ENCODE measurements around the gene CCR5AS.
A peak's percentile ranks its signal among the peaks of the same experiment; 100 is the strongest.

The CCR5AS gene

GRCh38 chr3:46375814-46376213, 31.1 kb downstream of the CCR5AS start:
- no peak overlapping the region for H3K4me3 ChIP-seq
- H3K9me3 ChIP-seq = no peaks in the 10 kb centered on the region
- no peak for TF ChIP-seq CTCF (IDR thresholded peaks at IDR 0.05)
- no peaks in the 10 kb centered on the region for H3K27me3 ChIP-seq
- H3K4me1 ChIP-seq = peaks cover 3% of the 10 kb centered on the region
- H3K9ac ChIP-seq (ENCODE audit: low read depth in 2 of 2, low read length in 2 of 2) = no peak overlapping the region
- intact Hi-C loops (cut with DNase I) = no loop called here
- H3K36me3 ChIP-seq = no peaks in the 10 kb centered on the region
- no peak overlapping the region for H3K27ac ChIP-seq
- DNase-seq = no peak

GRCh38 chr3:46375218-46375617, 31.6 kb downstream of the CCR5AS start:
- DNase-seq = no peak
- intact Hi-C loops (cut with DNase I) = no loop called here
- Histone ChIP-seq H3K36me3 (no peaks in the 10 kb centered on the region), H3K4me3 (no peak overlapping the region), H3K9ac (ENCODE audit: low read depth in 2 of 2, low read length in 2 of 2) (no peak overlapping the region), H3K4me1 (no peaks in the 10 kb centered on the region), H3K27ac (no peak overlapping the region), H3K27me3 (no peaks in the 10 kb centered on the region), H3K9me3 (no peaks in the 10 kb centered on the region)
- no peak for TF ChIP-seq CTCF (IDR thresholded peaks at IDR 0.05)

GRCh38 chr3:46374755-46375154, 32.1 kb downstream of the CCR5AS start:
- no peak overlapping the region for H3K4me3 ChIP-seq
- intact Hi-C loops (cut with DNase I) = loop anchor here (5.0 kb wide), 2 partner anchors 97 to 292 kb away; no protein-coding TSS in a partner anchor
- TF ChIP-seq CTCF (IDR thresholded peaks at IDR 0.05) = no peak
- no peaks in the 10 kb centered on the region for H3K9me3 ChIP-seq
- H3K27ac ChIP-seq = no peak overlapping the region
- no peaks in the 10 kb centered on the region for H3K27me3 ChIP-seq
- no peak for DNase-seq
- no peaks in the 10 kb centered on the region for H3K36me3 ChIP-seq
- no peak overlapping the region for H3K9ac ChIP-seq (ENCODE audit: low read depth in 2 of 2, low read length in 2 of 2)
- H3K4me1 ChIP-seq = no peaks in the 10 kb centered on the region

- Histone ChIP-seq H3K4me3 (no peak overlapping the region), H3K4me1 (no peaks in the 10 kb centered on the region), H3K27ac (no peak overlapping the region), H3K27me3 (no peaks in the 10 kb centered on the region), H3K9me3 (no peaks in the 10 kb centered on the region), H3K36me3 (no peaks in the 10 kb centered on the region), H3K9ac (ENCODE audit: low read depth in 2 of 2, low read length in 2 of 2) (no peak overlapping the region)
- TF ChIP-seq CTCF (IDR thresholded peaks at IDR 0.05) = peak; percentile 19
- no peak for DNase-seq
- intact Hi-C loops (cut with DNase I) = loop anchor here (5.0 kb wide), 2 partner anchors 95 to 290 kb away; no protein-coding TSS in a partner anchor
These were observed 34.1 kb downstream of the CCR5AS start for GRCh38 chr3:46372492-46373359.

- Histone ChIP-seq H3K9me3 (no peaks in the 10 kb centered on the region), H3K4me1 (no peaks in the 10 kb centered on the region), H3K9ac (ENCODE audit: low read depth in 2 of 2, low read length in 2 of 2) (peak overlapping the region in 1 of 2 donors; percentile 9), H3K27ac (peak overlapping the region; percentile 7), H3K36me3 (no peaks in the 10 kb centered on the region), H3K4me3 (no peak overlapping the region), H3K27me3 (no peaks in the 10 kb centered on the region)
- intact Hi-C loops (cut with DNase I) = loop anchor here (5.0 kb wide), 2 partner anchors 94 to 289 kb away; no protein-coding TSS in a partner anchor
- no peak for DNase-seq
- no peak for TF ChIP-seq CTCF (IDR thresholded peaks at IDR 0.05)
These were observed 35.1 kb downstream of the CCR5AS start for GRCh38 chr3:46371519-46372340.

Data from colonic mucosa (tissue), 4 donors.